Stimulated activated CD4-positive, alpha-beta T cell treated with anti-CD3 and anti-CD28 coated beads, TNF-alpha, amount 100 ng/mL, for 4 hours (primary cell): ENCODE results near the gene MAN1C1.

Experiments
- DNase-seq, 3 experiments: peaks; one replicate each; pipeline ENCODE4 v3.0.0-alpha.2; 2020; ENCODE audit warnings: low read depth in 3 of 3

The MAN1C1 gene

GRCh38 chr1:25782608-25783201 lies 166.1 kb downstream of the MAN1C1 start:
- no peak for DNase-seq

- no peak for DNase-seq
Observed at GRCh38 chr1:25784575-25785051, 168.0 kb downstream of the MAN1C1 start.

GRCh38 chr1:25785333-25786067 lies 168.9 kb downstream of the MAN1C1 start:
- no peak for DNase-seq

- no peak for DNase-seq
Observed at GRCh38 chr1:25786887-25787759, 170.5 kb downstream of the MAN1C1 start.

GRCh38 chr1:25787760-25788166 lies 171.2 kb downstream of the MAN1C1 start:
- no peak for DNase-seq

GRCh38 chr1:25790472-25790871 lies 173.9 kb downstream of the MAN1C1 start:
- DNase-seq = no peak

GRCh38 chr1:25792115-25792514 lies 175.5 kb downstream of the MAN1C1 start:
- DNase-seq = no peak

GRCh38 chr1:25793585-25794170 lies 177.1 kb downstream of the MAN1C1 start:
- no peak for DNase-seq

- DNase-seq = no peak
Observed at GRCh38 chr1:25794325-25794724, 177.7 kb downstream of the MAN1C1 start.

GRCh38 chr1:25795211-25795610 lies 178.6 kb downstream of the MAN1C1 start:
- no peak for DNase-seq

- no peak for DNase-seq
Observed at GRCh38 chr1:25795946-25796810, 179.6 kb downstream of the MAN1C1 start.

- DNase-seq = peak; percentile 69 to 77 (median 73)
Observed at GRCh38 chr1:25796811-25797458, 180.3 kb downstream of the MAN1C1 start.

GRCh38 chr1:25797939-25798338 lies 181.3 kb downstream of the MAN1C1 start:
- DNase-seq = no peak

GRCh38 chr1:25798666-25799351 lies 182.2 kb downstream of the MAN1C1 start:
- DNase-seq = no peak

GRCh38 chr1:25799352-25799934 lies 182.9 kb downstream of the MAN1C1 start:
- DNase-seq = no peak

GRCh38 chr1:25799935-25800702 lies 183.5 kb downstream of the MAN1C1 start, which contains the start of gene SELENON:
Gene SELENON (plus strand): TSS chr1:25800193. CDS start chr1:25800231, 38 bp downstream.
- DNase-seq = peak in 1 of 3 experiments; percentile 35

- no peak for DNase-seq
Observed at GRCh38 chr1:25800703-25801377, 184.2 kb downstream of the MAN1C1 start.

- no peak for DNase-seq
Observed at GRCh38 chr1:25802915-25803314, 186.3 kb downstream of the MAN1C1 start.
